GM23248 (cell line): ENCODE measurements around the gene CAMSAP2.

Experiments
- EZH2 ChIP-seq: fragments of 200-600 bp; sonication (generic); IDR thresholded peaks from 2 replicates; pipeline ENCODE4 v1.6.1; 2018; ENCODE audit warnings: antibody characterized with exemption, mild to moderate bottlenecking; ENCODE audit not compliant: insufficient read depth, poor library complexity, severe bottlenecking
- EZH2phosphoT487 ChIP-seq: fragments of 200-600 bp; sonication (generic); IDR thresholded peaks from 2 replicates; pipeline ENCODE4 v1.6.1; 2018; ENCODE audit warnings: antibody characterized with exemption, moderate library complexity, mild to moderate bottlenecking, low read depth; ENCODE audit not compliant: insufficient read depth

DNA sequence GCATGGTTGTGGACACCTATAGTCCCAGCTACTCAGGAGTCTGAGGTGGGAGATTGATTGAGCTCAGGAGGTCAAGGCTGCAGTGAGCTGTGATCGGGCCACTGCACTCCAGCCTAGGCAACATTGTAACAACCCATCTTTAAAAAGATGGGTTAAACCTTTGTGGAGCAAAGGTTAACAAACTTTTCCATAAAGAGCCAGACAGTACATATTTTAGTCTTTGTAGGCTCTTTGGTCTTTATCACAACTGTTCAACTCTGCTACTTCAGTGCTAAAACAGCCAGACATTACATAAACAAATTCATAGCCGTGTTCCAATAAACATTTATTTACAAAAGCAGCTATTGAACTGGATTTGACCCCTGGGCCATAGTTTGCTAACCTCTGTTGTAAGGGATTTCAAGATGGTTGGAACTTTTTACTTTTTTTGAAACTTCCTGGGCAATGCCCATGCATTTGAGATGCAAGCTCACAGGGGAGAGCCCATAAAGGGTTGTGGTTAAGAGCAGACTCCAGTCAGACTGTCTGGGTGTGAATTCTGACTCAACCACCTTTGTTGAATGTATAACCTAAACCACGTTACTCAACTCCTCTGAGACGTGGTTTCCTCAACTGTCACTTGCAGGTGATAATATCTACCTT, 166.8 kb downstream of the CAMSAP2 start:
- TF ChIP-seq EZH2 (no peak), EZH2phosphoT487 (no peak)
